NCI-H2081 (cell line): Measurements from ENCODE around the gene PIM1.
"Not testable (repeated sequence)": the region's sequence is repeated elsewhere in the genome, so short reads cannot be mapped to it uniquely, and the experiment has no call there.

Experiments used
- DNase-seq, 2 experiments: peaks; one replicate each; lab custom pipeline; 2025; lab: John Stamatoyannopoulos, UW

PIM1 gene

DNA sequence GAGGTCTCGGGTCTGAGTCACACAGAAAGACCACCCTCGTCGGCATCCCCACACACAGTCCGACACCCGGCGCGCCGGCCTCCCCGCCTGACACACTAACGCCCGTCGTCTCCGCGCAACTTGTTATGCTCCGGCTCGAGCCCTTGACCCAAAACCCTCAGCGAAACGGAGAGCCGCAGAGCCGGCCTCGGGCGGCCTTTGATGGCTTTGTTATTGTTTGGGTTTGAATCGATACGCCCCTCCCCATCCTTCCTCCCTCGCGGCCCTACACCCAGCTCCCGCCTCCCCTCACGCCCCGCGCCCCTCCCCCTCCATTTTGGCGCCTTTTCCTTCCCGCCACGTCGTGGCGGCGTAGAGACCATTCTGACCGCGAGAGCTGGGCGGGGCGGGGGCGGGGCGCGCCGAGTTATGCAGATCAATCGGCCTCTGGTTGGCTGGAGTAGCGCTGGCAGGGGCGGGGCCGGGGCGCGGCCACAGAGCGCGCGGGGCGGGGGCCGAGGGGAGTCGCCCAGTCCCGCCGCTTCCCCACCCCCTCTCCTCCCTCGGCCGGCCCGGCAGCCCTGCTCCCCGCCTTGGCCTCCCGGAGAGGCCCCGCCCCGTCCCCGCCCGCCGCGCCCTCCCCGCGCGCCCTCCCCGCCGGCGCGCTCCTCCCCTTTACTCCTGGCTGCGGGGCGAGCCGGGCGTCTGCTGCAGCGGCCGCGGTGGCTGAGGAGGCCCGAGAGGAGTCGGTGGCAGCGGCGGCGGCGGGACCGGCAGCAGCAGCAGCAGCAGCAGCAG lies at the start of gene PIM1:
TSS of gene PIM1 (plus strand) at position 657 of the 777 bp plus-strand sequence. CDS start 424 bp downstream, outside the sequence.
- DNase-seq = peak; percentile 95 to 98

DNA sequence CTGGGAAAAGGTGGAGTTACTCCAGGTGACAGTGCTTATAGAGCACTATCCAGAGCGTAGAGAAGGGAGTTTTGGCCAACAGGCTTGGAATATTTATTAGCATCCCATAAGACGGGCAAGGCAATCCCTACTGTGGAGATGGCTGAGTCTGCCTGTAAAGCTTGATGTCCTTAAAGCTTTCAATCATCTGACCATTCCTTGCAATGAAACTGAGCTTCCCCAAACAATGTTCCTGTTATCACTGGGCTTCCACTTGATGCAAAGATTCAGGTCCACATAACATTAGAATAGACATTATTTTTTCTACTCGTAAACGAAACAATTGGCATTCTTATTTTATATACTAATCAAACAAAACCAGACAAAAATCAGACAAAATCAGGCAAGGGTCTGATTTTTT lies 48.4 kb upstream of the PIM1 start:
- DNase-seq = no peak

DNA sequence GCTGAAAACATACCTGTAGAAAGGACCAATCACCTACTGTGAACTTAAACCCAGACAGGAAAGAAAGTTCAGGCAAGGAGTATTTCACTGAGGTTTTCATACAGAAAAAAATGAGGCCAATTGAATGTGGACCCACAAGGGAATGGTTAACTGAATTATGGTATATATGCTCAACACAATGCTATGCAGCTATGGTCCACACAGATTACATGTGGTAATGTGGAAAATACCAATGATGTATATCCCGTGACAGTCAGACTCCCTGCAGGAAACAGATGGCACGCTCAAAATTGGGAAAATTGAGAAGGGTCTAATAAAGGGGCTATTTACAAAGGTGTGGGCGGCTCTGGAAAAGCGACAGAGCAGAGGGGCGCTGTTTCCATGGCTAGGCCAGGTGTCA lies 47.1 kb upstream of the PIM1 start:
- no peak for DNase-seq

DNA sequence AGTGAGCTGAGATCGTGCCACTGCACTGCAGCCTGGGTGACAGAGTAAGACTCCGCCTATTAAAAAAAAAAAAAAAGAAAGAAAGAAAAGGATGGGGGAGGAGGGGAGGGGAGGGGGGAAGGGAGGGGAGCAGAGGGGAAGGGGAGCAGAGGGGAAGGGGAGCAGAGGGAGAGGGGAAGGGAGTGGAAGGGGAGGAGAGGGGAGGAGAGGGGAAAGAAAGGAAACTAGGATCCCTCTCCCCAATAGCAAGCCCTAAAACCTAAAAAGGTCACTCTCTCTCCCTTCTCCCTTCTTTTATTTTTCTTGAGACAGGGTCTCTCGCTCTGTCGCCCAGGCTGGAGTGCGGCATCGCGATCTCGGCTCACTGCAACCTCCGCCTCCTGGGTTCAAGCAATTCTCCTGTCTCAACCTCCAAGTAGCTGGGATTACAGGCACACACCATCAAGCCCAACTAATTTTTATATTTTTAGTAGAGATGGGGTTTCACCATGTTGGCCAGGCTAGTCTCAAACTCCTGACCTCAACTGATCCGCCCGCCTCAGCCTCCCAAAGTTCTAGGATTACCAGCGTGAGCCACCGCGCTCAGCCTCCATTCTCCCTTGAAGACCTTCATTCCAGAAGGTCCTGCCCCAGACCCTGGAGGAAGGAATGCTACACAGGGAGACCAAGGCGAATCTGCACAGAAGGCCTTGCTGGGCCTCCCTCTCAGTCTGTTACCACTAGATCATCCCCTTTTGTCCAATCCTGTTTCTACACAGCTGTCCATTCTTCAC lies 45.8 kb upstream of the PIM1 start:
- no peak for DNase-seq

DNA sequence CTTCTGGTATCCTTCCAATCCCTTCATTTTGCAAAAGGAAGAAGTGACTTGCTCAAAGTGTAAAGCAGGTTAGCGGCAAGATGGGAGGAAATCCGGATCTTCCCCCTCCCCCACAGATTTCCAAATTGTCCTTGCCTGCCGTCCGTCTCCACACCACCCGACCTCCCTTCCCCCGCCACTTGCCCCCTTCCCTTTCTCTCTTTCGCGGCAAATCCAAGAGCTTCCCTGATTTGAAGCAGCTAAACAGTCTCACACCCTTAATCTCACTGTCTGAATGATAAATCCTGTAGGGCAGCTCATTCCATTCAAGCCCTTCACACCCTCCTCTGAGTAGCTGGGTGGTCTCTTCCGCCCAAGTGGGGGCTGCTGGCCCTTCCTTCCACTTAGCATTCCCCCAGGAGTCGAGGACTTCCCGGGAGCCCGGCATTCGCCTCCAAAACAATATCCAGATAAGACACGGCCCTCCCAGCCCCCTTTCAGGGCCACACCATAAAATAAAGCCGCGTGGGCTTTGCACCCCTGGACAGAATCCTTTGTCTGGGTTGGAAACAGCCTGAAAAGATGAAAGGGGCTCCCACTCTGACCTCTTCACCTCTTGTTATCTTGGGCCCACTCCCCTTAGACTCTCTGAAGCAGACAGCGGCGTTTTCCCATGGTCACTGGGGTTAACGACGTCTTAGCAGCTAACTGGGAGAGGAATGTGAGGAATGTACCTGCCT lies 44.0 kb upstream of the PIM1 start:
- DNase-seq = no peak

DNA sequence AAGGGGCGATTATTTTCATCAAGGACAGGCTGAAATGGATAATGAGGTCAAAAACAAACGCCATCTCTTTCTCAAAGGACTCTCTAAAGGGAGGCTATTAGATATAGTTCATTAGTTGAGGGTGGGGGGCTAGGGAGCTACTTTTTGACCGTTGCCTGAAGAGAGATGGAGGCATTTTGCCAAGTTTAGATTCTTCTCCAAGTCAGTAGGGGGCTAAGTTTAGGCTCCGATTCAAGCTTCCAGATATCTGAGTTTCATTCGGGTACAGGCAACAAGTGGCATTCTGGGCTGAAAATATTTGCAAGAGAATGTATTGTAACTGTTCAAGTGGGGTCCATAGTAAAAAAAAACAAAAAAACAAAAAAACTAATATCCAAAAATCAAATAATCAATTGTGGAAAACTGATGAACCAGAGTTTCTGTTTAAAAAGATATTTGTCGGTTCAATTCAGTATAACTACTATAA lies 43.4 kb upstream of the PIM1 start:
- no peak for DNase-seq

DNA sequence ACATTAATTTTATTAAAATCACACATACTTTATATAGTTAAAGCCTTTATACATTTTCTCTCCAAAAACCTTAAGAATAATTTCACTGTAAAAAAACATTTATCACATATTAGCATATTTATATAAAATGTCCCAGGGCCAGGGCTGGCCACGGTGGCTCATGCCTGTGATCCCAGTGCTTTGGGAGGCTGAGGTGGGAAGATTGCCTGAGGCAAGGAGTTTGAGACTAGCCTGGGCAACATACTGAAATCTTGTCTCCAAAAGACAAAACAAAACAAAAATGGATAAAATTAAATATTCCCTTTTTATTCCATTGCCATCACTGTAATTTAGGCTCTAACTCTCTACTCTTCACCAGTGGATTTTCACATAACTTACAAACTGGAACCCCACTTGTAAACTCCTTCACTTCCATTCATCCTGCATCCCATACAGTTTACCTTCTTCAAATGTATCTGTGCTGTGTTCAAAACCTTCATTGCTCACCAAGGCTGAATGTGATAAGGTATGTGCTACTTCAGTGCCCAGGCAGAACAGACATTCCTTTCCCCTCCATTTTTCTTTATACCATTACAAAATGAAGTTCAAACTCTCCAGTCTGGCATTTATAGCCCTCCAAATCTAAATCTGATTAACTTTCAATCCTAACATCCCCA lies 42.9 kb upstream of the PIM1 start:
- no peak for DNase-seq

DNA sequence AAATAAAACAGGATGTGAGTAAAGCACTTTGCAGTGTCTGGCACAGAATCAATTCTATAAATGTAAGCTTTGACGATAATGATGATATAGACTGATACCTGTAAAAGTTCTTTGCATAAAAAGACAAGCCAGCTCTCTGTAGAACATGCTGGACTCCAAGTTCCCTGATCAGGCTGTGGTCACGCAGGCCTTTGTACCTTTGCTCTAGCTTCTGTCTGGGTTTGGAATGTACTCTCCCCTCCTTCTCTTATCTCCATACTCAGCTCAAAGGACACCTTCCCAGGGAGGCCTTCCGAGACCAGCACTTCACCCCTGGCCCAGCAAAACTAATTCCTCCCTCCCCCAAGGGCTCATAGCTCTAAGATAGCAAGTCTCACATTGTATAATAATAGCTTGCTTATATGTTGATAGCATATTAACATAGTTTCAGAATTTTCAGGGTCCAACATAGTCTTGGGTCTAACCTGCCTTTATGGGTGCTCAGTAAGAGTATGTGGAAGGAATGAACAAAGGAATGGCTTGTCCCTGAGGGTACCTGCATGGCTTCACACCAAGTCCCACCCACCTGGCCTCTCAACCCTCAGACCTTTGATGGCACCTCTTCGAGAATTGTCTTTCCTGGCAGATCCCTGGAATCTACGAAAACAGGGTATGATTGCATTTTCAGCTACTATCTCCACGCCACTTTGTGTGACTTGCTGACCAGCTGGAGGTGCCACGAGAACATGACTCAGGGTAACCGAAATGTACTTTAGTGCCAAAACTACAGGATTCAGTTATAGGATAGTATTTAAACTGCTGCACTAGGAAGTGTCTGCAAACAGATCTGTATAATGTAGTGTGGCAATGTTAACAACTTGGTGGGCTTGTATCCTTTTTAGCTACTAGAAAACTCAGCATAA lies 41.7 kb upstream of the PIM1 start:
- DNase-seq = no peak

DNA sequence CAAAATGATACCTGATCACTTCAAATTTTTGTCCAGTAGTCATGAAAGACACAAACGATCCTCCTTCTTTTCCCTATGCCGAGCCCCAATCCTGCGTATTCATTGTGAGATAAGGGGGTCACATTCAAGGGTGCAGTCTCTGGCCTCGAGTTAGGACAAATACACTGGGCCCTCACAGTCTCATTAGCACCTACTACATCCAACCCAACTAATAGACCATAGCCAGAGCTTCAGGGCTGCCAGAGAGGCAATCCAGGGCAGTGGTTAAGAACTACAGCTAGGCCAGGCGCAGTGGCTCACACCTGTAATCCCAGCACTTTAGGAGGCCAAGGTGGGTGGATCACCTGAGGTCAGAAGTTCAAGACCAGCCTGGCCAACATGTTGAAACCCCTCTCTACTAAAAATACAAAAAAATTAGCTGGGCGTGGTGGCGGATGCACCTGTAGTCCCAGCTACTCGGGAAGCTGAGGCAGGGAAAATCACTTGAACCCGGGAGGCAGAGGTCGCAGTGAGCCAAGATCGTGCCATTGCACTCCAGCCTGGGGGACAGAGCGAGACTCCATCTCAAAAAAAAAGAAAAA lies 41.0 kb upstream of the PIM1 start:
- not testable (repeated sequence) for DNase-seq

DNA sequence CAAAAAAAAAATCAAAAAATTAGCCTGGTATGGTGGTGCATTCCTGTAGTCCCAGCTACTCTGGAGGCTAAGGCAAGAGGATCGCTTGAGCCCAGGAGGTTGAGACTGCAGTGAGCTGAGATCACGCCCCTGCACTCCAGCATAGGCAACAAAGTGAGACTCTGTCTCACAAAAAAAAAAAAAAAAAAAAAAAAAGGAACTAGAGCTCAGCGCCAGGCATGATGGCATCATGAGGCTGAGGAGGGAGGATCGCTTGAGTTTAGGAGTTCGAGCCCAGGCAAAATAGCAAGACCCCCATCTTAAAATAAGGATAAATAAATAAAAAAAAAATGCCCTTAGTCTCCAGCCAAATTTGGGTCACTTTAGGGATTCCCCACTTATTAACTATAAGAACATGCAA lies 40.4 kb upstream of the PIM1 start:
- DNase-seq = no peak

DNA sequence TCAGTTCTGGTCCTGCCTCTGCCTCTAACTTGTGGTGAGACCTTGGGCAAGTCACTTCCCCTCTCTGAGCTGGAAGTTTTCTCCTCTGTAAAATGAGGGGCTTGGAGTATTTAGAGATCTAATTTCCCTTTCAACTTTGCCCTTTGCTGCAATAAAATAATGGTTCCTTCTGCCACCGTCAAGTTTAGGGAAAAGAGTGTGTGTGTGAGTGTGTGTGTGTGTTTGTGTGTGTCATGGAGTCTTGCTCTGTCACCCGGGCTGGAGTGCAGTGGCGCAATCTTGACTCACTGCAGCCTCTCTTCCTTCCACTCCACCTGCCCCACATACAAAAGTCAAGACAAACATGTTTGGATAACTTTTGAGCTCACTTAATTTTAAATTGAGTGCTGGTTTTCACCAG lies 39.2 kb upstream of the PIM1 start:
- DNase-seq = no peak

DNA sequence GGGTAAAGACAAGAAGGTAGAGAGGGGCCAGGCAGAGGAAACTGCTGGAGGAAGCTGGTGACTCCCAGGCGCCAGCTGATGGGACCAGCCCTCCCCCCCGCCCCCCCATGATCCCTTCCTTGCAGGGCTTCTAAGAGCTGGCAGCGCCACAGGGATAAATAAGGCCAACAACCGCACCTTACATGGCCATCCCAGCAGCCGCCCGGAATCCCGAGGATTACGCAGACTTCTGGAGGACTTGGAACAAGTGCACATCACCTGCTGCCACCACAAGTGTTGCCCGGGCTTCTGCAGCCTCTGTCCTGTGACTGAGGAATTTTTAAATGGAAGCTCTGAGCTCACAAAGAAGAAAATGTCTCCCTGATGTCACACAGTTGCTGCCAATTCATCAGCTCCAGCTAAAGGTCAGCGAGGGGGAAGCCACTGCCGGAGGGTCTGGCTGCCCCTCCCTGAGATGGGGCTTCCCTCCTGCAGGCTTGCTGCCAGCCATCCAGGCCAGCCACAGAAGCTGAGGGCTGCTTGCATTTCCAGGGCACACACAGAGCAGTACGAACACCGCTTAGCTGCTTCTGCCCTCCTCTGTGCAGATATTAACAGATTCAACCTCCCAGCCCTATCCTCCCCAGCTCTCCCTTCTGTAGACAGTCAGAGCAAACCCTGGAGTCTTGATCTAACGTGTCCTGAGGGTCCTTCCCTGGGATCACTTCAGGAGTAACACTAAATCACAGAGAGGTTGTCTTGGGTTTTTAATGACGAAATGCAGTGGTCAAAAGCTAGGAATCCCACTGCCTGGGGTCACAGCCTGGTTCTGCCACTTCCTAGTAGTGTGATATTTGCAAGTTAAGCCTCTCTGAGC lies 38.6 kb upstream of the PIM1 start:
- DNase-seq = no peak

DNA sequence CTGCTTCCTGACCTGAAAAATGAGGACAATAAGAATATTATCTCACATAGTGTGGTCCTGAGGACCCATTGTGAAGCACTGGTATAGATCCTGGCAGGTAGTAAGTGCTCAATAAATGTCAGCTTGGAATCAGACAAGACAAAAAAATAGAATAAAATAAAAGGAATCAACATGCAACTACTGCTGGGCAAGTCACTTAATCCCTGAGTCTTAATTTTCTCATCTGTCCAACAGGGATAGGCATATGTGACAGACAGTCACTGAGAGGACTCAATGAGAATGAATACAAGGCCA lies 38.0 kb upstream of the PIM1 start:
- no peak for DNase-seq

DNA sequence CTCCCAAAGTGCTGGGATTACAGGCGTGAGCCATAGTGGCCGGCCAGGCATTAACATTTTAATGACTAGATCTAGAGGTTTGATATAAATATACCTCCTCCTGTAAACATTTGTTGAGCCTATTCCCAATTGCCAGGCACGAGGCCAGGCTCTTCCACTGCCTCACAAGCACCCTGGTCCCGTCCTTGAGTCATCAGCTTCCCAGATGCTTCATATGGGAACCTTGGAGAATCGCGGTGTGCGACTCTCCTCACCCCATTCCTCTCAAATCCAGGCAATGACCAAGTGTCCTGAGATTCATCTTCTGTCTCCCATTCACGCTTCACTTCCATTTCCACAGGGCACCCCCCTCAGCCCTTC lies 35.9 kb upstream of the PIM1 start:
- DNase-seq = no peak

DNA sequence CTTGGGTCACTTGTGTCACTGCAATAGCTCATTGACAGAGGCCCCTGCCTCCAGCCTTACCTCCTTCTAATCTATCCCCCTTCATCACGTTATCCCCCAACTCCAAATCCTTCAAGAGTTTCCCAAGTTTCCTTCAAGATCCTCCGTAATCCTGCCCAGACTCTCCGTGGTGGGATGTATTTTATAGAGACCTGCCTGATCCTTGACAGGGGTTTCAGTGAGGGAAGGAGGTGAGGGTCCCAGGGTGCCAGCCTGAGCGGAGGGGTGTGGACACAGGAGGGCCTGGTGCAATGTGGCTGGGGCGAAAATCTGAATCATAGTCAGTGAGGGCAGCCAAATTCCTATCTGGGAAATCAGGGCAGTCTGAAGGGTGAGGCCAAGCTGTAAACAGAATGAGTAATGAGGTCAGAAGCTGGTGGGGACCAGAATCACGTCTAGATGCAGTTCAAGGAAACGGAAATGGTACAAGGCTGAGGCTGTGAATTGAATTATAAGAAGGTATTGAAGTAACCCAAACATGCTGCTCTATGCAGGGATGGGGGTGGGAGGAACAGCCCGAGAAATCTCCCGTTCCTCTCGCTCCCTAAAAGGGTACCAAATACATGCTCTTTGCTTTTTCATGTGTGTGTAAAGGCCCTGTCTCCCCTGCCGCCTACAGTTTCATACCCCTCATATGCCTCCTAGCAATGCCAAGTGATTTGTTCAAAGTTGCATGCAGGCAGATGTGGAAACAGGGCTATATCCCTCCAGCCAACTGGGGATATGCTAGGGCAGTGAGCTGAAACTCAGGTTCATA lies 35.4 kb upstream of the PIM1 start:
- no peak for DNase-seq

DNA sequence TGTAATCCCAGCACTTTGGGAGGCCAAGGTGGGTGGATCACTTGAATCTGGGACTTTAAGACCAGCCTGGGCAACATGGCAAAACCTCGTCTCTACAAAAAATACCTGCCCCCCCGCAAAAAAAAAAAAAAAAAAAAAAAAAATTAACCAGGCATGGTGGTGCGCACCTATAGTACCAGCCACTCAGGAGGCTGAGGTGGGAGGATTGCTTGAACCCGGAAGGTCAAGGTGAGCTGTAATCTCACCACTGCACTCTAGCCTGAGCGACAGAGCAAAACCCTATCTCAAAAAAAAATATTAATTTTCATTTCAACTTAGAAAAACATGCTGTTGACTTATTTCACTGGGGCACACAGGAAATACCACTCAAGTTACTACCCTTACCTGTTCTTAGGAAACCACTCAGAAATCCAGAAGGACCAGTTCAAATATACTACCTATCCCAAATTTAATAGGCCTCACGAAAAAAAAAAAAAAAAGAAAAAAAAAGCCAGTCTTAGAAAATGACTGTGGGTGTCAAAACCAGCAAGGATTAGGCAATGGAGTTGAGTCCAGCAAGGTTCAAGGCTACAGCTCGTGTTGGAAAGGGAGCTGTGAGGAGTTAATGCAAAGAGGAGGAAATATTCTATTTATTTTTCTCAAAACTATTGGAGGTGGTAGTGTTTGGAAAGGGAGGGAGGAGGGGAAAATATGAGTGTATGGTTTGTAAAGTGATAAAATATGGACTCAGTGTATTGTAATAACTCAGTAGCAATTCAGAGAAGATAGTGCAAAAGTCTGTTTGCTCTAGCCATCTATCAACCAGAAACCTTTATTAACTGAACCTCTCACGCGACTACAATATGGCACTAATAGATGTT lies 33.9 kb upstream of the PIM1 start:
- no peak for DNase-seq

DNA sequence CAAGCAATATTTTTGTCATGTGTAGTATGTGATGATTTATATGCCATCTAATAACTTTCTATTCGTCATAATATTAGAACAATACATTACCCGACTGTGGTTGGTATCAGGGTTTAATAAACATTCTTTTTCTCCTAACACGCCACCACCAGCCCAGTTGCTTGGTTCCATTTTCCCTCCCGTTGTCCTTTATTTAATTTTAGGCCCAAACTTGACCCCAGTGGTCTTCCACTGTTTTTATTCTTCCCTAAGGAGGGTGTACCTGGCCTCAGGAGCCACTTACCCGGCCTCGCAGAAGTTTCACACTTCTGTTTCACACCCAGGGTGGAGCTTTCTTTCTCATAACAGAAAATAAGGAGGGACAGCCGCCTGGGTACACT lies 33.1 kb upstream of the PIM1 start:
- DNase-seq = no peak
